ENCODE data around the gene KLK3.
A peak's percentile ranks its signal among the peaks of the same experiment; 100 is the strongest.

Gene KLK3

DNA sequence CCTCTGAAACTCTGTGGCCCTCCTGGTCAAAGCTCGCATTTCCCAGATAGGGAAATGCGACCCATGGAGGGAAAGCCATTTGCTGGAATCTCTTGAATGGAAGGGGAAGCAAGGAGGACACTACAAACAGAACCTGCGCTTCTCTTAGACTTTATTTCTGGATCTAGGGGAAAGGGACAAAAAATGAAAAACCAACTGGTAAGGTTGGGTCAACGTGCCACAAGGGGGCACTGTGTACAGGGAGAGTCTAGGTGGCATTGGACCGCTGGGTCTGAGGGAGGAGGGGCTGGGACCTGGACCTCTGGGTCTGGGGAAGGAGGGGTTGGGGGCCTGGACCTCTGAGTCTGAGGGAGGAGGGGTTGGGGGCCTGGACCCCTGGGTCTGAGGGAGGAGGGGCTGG lies 51.5 kb downstream of the KLK3 start:
- no peak for TF ChIP-seq EZH2 (optimal IDR thresholded peaks at IDR 0.05; ENCODE audit: low read depth, low read length)
- no peak for TF ChIP-seq EZH2phosphoT487 (IDR thresholded peaks at IDR 0.05; ENCODE audit: low read length)
- TF ChIP-seq, protein P1, sequence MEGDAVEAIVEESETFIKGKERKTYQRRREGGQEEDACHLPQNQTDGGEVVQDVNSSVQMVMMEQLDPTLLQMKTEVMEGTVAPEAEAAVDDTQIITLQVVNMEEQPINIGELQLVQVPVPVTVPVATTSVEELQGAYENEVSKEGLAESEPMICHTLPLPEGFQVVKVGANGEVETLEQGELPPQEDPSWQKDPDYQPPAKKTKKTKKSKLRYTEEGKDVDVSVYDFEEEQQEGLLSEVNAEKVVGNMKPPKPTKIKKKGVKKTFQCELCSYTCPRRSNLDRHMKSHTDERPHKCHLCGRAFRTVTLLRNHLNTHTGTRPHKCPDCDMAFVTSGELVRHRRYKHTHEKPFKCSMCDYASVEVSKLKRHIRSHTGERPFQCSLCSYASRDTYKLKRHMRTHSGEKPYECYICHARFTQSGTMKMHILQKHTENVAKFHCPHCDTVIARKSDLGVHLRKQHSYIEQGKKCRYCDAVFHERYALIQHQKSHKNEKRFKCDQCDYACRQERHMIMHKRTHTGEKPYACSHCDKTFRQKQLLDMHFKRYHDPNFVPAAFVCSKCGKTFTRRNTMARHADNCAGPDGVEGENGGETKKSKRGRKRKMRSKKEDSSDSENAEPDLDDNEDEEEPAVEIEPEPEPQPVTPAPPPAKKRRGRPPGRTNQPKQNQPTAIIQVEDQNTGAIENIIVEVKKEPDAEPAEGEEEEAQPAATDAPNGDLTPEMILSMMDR (IDR thresholded peaks at IDR 0.05; ENCODE audit: low read length) = peak; percentile 39
- Histone ChIP-seq H3K9me3 (replicated peaks; ENCODE audit: insufficient read depth, low read length) (no peaks in the 10 kb centered on the region), H3K27ac (ENCODE audit: low read length) (no peak overlapping the region), H2AFZ (ENCODE audit: low read length) (no peak overlapping the region), H3K4me1 (ENCODE audit: low read length) (no peaks in the 10 kb centered on the region), H4K20me1 (ENCODE audit: insufficient read depth, low read length) (no peaks in the 10 kb centered on the region), H3K36me3 (replicated peaks; ENCODE audit: insufficient read depth, low read length) (no peaks in the 10 kb centered on the region), H3F3A (ENCODE audit: insufficient read depth, low read length) (no peaks in the 10 kb centered on the region), H3K9me2 (replicated peaks; ENCODE audit: insufficient read depth, low read length) (no peaks in the 10 kb centered on the region), H3K27me3 (replicated peaks; ENCODE audit: insufficient read depth, low read length) (peaks cover 61% of the 10 kb centered on the region), H3K9ac (ENCODE audit: low read length) (no peak overlapping the region), H3K4me3 (ENCODE audit: low read length) (no peak overlapping the region), H3K4me2 (ENCODE audit: low read depth, low read length) (no peak overlapping the region), H3K79me2 (ENCODE audit: low read length) (no peaks in the 10 kb centered on the region)
- no peak for DNase-seq

DNA sequence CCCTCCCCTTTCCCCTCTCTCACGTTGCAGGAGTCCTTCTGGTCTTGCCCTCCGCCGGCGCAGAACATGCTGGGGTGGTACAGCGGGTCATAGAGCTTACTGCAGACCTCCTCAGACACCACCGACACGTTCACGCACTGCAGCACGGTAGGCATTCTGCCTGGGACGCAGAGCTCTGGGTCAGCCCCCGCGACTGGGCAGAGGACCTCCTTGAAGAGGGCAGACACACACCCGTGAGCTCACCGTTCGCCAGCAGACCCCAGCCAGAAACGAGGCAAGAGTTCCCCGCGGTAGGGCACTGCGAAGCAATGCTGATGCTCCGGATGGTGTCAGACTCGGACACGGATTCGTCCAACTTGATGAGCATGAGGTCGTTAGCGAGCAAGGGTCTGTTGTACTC lies 53.6 kb downstream of the KLK3 start:
- Histone ChIP-seq H3K4me1 (ENCODE audit: low read length) (no peaks in the 10 kb centered on the region), H3K4me2 (ENCODE audit: low read depth, low read length) (no peak overlapping the region), H2AFZ (ENCODE audit: low read length) (no peak overlapping the region), H3K27me3 (replicated peaks; ENCODE audit: insufficient read depth, low read length) (peaks cover 67% of the 10 kb centered on the region), H3K4me3 (ENCODE audit: low read length) (no peak overlapping the region), H3K36me3 (replicated peaks; ENCODE audit: insufficient read depth, low read length) (no peaks in the 10 kb centered on the region), H3K9me2 (replicated peaks; ENCODE audit: insufficient read depth, low read length) (no peaks in the 10 kb centered on the region), H4K20me1 (ENCODE audit: insufficient read depth, low read length) (no peaks in the 10 kb centered on the region), H3K9me3 (replicated peaks; ENCODE audit: insufficient read depth, low read length) (no peaks in the 10 kb centered on the region), H3K27ac (ENCODE audit: low read length) (no peak overlapping the region), H3K79me2 (ENCODE audit: low read length) (no peaks in the 10 kb centered on the region), H3K9ac (ENCODE audit: low read length) (no peak overlapping the region), H3F3A (ENCODE audit: insufficient read depth, low read length) (no peaks in the 10 kb centered on the region)
- TF ChIP-seq, protein P1 (IDR thresholded peaks at IDR 0.05; ENCODE audit: low read length) = no peak
- TF ChIP-seq EZH2 (optimal IDR thresholded peaks at IDR 0.05; ENCODE audit: low read depth, low read length) (no peak), EZH2phosphoT487 (IDR thresholded peaks at IDR 0.05; ENCODE audit: low read length) (no peak)
- DNase-seq = no peak

DNA sequence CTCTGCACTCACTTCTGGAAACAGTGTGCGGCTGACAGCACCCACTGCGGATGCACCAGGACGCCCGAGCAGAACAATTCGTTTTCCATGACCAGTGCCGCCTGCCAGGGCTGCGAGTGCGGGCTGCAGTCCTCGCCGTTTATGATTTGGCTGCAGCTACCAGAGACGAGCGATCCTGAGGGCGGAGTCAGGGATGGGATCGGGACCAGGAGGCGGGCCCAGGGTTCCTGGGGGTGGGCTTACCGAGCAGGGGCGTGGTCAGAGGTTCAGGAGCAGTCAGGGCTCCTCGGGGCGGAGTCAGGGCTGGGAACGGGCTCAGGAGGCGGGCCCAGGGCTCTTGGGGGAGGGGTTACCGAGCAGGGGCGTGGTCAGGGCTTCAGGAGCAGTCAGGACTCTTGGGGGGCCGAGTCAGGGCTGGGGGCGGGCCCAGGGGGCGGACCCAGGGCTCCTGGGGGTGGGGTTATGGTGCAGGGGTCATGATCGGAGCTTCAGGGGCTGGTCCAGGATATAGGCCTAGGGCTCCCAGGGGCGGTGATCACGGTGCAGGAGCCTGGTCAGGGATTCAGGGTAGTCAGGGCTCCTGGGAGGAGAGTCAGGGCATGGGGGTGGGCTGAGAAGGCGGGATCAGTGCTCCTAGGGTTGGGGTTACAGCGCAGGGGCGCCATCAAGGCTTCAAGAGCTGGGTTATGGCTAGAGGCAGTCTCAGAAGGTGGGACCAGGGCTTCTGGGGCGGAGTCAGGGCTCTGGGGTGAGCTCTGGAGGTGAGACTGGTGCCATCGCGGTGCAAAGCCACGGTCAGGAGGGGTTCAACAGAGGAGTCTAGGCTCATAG lies 54.7 kb downstream of the KLK3 start:
- no peak for DNase-seq
- Histone ChIP-seq H3K27me3 (replicated peaks; ENCODE audit: insufficient read depth, low read length) (peaks cover 67% of the 10 kb centered on the region), H3K4me1 (ENCODE audit: low read length) (no peaks in the 10 kb centered on the region), H3K79me2 (ENCODE audit: low read length) (no peaks in the 10 kb centered on the region), H3K9me3 (replicated peaks; ENCODE audit: insufficient read depth, low read length) (no peaks in the 10 kb centered on the region), H3F3A (ENCODE audit: insufficient read depth, low read length) (no peaks in the 10 kb centered on the region), H3K4me3 (ENCODE audit: low read length) (no peak overlapping the region), H3K4me2 (ENCODE audit: low read depth, low read length) (no peak overlapping the region), H3K9me2 (replicated peaks; ENCODE audit: insufficient read depth, low read length) (no peaks in the 10 kb centered on the region), H2AFZ (ENCODE audit: low read length) (no peak overlapping the region), H4K20me1 (ENCODE audit: insufficient read depth, low read length) (no peaks in the 10 kb centered on the region), H3K9ac (ENCODE audit: low read length) (no peak overlapping the region), H3K36me3 (replicated peaks; ENCODE audit: insufficient read depth, low read length) (no peaks in the 10 kb centered on the region), H3K27ac (ENCODE audit: low read length) (no peak overlapping the region)
- TF ChIP-seq, protein P1 (IDR thresholded peaks at IDR 0.05; ENCODE audit: low read length) = no peak
- TF ChIP-seq EZH2phosphoT487 (IDR thresholded peaks at IDR 0.05; ENCODE audit: low read length) (no peak), EZH2 (optimal IDR thresholded peaks at IDR 0.05; ENCODE audit: low read depth, low read length) (no peak)
